Measurements from ENCODE around the gene NSG2.

The NSG2 gene

DNA sequence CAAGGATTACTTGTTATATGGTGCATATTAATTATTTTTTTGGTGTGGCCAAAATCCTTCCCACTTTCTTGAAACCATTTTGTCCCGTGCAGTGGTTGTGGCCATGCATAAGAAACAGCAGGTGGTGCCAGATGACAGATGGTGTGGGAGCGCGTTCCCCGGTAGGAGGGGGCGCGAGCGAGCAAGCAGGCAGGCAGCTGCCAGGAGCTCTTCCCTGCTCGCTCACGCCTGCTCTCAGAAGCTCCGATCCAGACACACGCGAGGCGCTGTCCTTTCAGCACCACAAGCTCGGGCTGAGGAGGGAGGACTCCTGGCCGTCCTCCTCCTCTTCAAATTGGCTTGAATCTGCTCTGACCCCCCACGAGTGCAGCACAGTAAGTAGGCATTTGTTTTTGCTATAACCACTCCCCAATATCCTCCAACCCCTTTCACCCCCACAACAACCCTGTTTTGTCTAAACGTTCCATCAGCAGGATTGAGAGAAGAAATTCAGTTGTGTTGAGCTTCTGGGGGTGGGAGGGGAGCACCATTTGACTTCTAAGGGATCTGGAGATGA lies at the start of gene NSG2:
NSG2 (plus strand) TSS at position 237 of the 556 bp plus-strand sequence. CDS start 1,050 bp downstream, outside the sequence.
- DNase-seq (ENCODE audit: extremely low read depth, low read depth) = peak; percentile 64

DNA sequence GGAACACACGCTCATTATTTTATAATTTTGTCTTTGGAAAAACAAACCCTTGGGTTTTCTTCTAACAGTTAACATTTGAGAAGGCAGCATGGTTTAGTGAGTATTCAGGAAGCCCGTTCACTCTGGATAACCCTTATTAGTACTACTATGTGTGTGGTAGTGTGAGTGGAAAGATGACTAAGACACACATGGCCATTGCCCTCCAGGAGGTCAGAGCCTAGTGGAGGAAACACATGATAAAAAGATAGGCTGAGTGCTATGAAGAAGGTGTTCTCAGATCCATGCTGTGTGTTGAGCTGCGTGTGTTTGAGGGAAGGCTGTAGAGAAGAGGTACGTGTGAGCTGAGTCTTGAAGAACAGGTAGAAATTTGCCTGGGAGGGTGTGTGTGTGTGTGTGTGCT lies 48.2 kb upstream of the NSG2 start:
- no peak overlapping the region for H3K4me3 ChIP-seq (replicated peaks; ENCODE audit: low read depth, low read length)
- DNase-seq (ENCODE audit: extremely low read depth, low read depth) = no peak
- TF ChIP-seq, protein P1, sequence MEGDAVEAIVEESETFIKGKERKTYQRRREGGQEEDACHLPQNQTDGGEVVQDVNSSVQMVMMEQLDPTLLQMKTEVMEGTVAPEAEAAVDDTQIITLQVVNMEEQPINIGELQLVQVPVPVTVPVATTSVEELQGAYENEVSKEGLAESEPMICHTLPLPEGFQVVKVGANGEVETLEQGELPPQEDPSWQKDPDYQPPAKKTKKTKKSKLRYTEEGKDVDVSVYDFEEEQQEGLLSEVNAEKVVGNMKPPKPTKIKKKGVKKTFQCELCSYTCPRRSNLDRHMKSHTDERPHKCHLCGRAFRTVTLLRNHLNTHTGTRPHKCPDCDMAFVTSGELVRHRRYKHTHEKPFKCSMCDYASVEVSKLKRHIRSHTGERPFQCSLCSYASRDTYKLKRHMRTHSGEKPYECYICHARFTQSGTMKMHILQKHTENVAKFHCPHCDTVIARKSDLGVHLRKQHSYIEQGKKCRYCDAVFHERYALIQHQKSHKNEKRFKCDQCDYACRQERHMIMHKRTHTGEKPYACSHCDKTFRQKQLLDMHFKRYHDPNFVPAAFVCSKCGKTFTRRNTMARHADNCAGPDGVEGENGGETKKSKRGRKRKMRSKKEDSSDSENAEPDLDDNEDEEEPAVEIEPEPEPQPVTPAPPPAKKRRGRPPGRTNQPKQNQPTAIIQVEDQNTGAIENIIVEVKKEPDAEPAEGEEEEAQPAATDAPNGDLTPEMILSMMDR (IDR thresholded peaks at IDR 0.05; ENCODE audit: low read depth, low read length, missing control alignments) = no peak

More for the DNA sequence above, at the start of gene NSG2:
- H3K4me3 ChIP-seq (replicated peaks; ENCODE audit: low read depth, low read length) = no peak within 1 kb of the TSS
- TF ChIP-seq, protein P1 (IDR thresholded peaks at IDR 0.05; ENCODE audit: low read depth, low read length, missing control alignments) = peak; percentile 73

DNA sequence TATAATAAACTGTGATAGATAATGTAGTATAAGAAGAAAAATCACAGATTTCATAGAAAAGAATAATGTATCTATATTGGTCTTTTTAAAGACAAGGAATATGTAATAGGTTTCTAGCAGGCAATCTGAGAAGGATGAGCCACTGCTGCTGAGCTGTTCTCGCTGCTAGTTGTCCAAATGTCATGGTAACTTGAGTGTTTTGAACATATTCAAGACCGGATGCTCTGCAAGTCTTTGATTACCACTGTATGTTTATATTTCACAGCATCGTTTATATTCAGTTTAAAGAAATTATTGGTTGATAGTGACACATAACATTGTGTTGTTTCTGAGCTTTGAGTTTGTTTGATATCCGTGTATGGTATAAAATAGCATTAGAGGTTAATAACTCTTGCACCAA lies 47.0 kb upstream of the NSG2 start:
- no peak overlapping the region for H3K4me3 ChIP-seq (replicated peaks; ENCODE audit: low read depth, low read length)

DNA sequence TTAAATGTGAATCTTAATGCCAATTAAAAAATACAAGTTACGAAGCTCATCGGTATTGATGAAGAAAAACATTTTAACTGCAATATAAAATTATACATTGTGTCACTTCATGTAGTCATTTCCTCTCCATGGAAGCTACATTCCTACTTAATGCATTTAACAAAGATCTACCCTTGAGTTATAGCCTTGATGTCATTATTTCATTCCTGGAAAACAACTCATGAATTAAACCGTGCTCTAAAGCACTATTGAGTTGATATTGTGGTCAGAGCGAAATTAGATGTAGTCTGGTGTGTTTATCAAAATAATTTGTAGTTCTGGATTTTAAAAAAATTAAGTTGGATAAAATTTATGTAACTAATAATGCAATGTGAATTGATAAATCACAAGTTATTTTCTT lies 45.4 kb upstream of the NSG2 start:
- TF ChIP-seq, protein P1 (IDR thresholded peaks at IDR 0.05; ENCODE audit: low read depth, low read length, missing control alignments) = no peak
- no peak for DNase-seq (ENCODE audit: extremely low read depth, low read depth)
- H3K4me3 ChIP-seq (replicated peaks; ENCODE audit: low read depth, low read length) = no peak overlapping the region

More for the DNA sequence above, 47.0 kb upstream of the NSG2 start:
- TF ChIP-seq, protein P1 (IDR thresholded peaks at IDR 0.05; ENCODE audit: low read depth, low read length, missing control alignments) = no peak
- no peak for DNase-seq (ENCODE audit: extremely low read depth, low read depth)

DNA sequence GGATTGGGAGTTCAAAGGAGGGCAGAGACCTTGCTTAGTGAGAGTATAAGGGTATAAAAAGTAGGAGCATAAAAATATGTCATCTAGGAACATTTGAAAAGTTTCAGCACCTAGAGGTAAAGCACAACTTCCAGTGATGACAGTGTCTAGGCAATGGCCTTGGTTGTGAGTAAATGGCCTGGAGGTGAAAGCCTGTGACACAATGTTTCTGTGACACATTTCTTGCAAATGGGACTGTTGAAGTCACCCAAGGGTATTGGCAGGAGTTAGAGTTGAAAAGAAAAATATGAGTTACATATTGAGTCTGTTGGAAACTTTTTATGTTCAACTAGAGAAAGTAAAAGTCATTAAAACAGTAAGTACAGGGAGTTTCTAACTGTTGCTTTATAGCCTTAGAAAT lies 41.7 kb upstream of the NSG2 start:
- H3K4me3 ChIP-seq (replicated peaks; ENCODE audit: low read depth, low read length) = no peak overlapping the region
- no peak for DNase-seq (ENCODE audit: extremely low read depth, low read depth)
- TF ChIP-seq, protein P1 (IDR thresholded peaks at IDR 0.05; ENCODE audit: low read depth, low read length, missing control alignments) = no peak

DNA sequence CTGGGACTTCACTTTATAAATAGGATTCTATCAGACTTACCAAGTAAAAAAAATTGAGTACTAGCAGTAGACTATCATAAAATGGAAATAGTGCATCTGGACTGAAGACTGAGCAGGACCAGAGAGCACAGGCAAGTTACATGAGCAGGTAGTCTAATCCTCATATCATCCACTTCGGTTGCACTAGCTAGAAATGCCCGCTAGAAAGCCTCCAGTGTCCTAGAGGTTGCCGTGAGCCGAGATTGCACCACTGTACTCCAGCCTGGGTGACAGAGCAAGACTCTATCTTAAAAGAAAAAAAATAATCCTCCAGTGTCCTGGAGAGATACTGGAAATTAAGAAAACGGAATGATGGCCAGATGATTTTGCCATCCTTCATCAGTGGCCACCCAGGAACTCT lies 36.6 kb upstream of the NSG2 start:
- H3K4me3 ChIP-seq (replicated peaks; ENCODE audit: low read depth, low read length) = no peak overlapping the region
- DNase-seq (ENCODE audit: extremely low read depth, low read depth) = no peak
- TF ChIP-seq, protein P1 (IDR thresholded peaks at IDR 0.05; ENCODE audit: low read depth, low read length, missing control alignments) = no peak

DNA sequence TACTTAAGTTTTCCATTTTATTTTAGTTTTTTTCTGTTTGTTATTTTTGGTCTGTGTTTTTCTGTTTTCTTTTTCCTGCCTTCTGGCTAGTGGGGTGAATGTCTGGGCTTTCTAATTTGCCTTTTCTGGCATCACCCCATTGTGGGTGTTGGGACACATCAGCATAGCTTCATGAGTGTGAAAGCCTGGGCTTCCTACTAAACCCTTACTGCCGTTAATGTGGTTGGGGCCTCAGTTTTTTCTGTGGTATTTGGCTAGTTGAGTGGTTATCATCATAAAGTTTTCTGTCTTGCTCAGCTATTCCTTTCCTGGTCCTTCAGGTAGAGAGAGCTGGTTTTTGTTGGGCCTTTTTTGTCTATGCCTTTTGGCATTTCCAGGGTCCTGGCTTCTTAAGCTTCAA lies 35.1 kb upstream of the NSG2 start:
- H3K4me3 ChIP-seq (replicated peaks; ENCODE audit: low read depth, low read length) = no peak overlapping the region
- TF ChIP-seq, protein P1 (IDR thresholded peaks at IDR 0.05; ENCODE audit: low read depth, low read length, missing control alignments) = no peak
- no peak for DNase-seq (ENCODE audit: extremely low read depth, low read depth)
